IMR-90 (cell line): ENCODE measurements around the gene METTL24. TPM values are rescaled to one million over a fixed set of nuclear protein-coding genes. Genes with fewer than 3 reads are reported as not detected.

Experiments
- ATAC-seq: fragments of 200-7000 bp; cut with Tn5 transposase; 2 replicates; pipeline ENCODE4 v1.9.1; 2020; ENCODE audit warnings: low read depth, mild to moderate bottlenecking, moderate library complexity
- BruUV-seq: library from RNA; stranded (reverse); fragments of 400-500 nt; replicated peaks from 2 replicates; lab custom pipeline; 2021; lab: Mats Ljungman, UMichigan
- CTCF ChIA-PET: fragments of 300-600 bp; formaldehyde crosslinking; extraction: SDS; loops from one replicate; lab custom pipeline; 2021; ENCODE audit warnings: antibody characterized with exemption; lab: Yijun Ruan, JAX
- POLR2A ChIA-PET: fragments of 300-600 bp; sonication (Branson Sonifier 250); formaldehyde crosslinking; loops from one replicate; lab custom pipeline; 2022; ENCODE audit warnings: antibody characterized with exemption; ENCODE audit not compliant: unreplicated experiment; lab: Charles Lee
- DNase-seq: peaks from one replicate; pipeline ENCODE4 v3.0.0; 2013
- H2AFZ ChIP-seq: replicated peaks from 2 replicates; pipeline ENCODE3; 2013; ENCODE audit warnings: low read length, mild to moderate bottlenecking; ENCODE audit not compliant: poor library complexity
- H2AK5ac ChIP-seq: 2 replicates; pipeline ENCODE4 v1.6.1; 2013; ENCODE audit warnings: low read depth, low read length, inconsistent platforms
- H2AK9ac ChIP-seq: replicated peaks from 2 replicates; pipeline ENCODE3; 2013; ENCODE audit warnings: mild to moderate bottlenecking, low read depth, low read length, moderate library complexity; ENCODE audit not compliant: poor library complexity
- H2BK120ac ChIP-seq: 2 replicates; pipeline ENCODE4 v1.6.1; 2013; ENCODE audit warnings: low read depth, low read length, inconsistent platforms
- H2BK15ac ChIP-seq: 3 replicates; pipeline ENCODE4 v1.6.1; 2013; ENCODE audit warnings: low read depth, low read length, inconsistent platforms
- H2BK20ac ChIP-seq: 2 replicates; pipeline ENCODE4 v1.6.1; 2013; ENCODE audit warnings: low read depth, mild to moderate bottlenecking, inconsistent platforms, low read length, moderate library complexity
- H2BK5ac ChIP-seq: 2 replicates; pipeline ENCODE4 v1.6.1; 2013; ENCODE audit warnings: mild to moderate bottlenecking, low read depth, low read length, inconsistent platforms; ENCODE audit not compliant: poor library complexity, severe bottlenecking
- H3K14ac ChIP-seq: replicated peaks from 2 replicates; pipeline ENCODE4 v1.6.1; 2013; ENCODE audit warnings: low read depth, low read length, inconsistent platforms
- H3K18ac ChIP-seq: 2 replicates; pipeline ENCODE4 v1.6.1; 2013; ENCODE audit warnings: low read depth, low read length, control low read depth
- H3K23ac ChIP-seq: 2 replicates; pipeline ENCODE4 v1.6.1; 2013; ENCODE audit warnings: low read depth, low read length, inconsistent platforms
- H3K27ac ChIP-seq: 2 replicates; pipeline ENCODE4 v1.5.1; 2013; ENCODE audit warnings: mild to moderate bottlenecking, control low read depth, low read length; ENCODE audit not compliant: insufficient read depth
- H3K27me3 ChIP-seq: 2 replicates; pipeline ENCODE4 v1.6.1; 2013; ENCODE audit warnings: low read length; ENCODE audit not compliant: control insufficient read depth, insufficient read depth
- H3K36me3 ChIP-seq: 2 replicates; pipeline ENCODE4 v1.6.1; 2013; ENCODE audit warnings: low read length, mixed read lengths; ENCODE audit not compliant: control insufficient read depth, insufficient read depth
- H3K4ac ChIP-seq: 2 replicates; pipeline ENCODE4 v1.6.1; 2013; ENCODE audit warnings: low read depth, low read length, inconsistent platforms
- H3K4me1 ChIP-seq: 2 replicates; pipeline ENCODE4 v1.6.1; 2013; ENCODE audit warnings: low read length, mixed read lengths; ENCODE audit not compliant: control insufficient read depth, insufficient read depth
- H3K4me2 ChIP-seq: 2 replicates; pipeline ENCODE4 v1.6.1; 2013; ENCODE audit warnings: low read depth, mild to moderate bottlenecking, control low read depth, low read length, moderate library complexity
- H3K4me3 ChIP-seq: 2 replicates; pipeline ENCODE4 v1.5.1; 2013; ENCODE audit warnings: low read depth, mild to moderate bottlenecking, control low read depth, low read length, moderate library complexity; ENCODE audit not compliant: insufficient read depth
- H3K56ac ChIP-seq: 2 replicates; pipeline ENCODE4 v1.6.1; 2013; ENCODE audit warnings: low read length, inconsistent platforms; ENCODE audit not compliant: insufficient read depth; ENCODE audit errors: extremely low read depth
- H3K79me1 ChIP-seq, 2 experiments: 2 replicates each; pipeline ENCODE4 v1.6.1; 2013; ENCODE audit warnings: low read length in 2 of 2, inconsistent platforms in 1 of 2, low read depth in 1 of 2
- H3K9ac ChIP-seq: 2 replicates; pipeline ENCODE4 v1.6.1; 2013; ENCODE audit warnings: low read depth, low read length, control low read depth
- H3K9me1 ChIP-seq: 2 replicates; pipeline ENCODE4 v1.6.1; 2013; ENCODE audit warnings: low read length, inconsistent platforms; ENCODE audit not compliant: insufficient read depth
- H3K9me3 ChIP-seq: 2 replicates; pipeline ENCODE4 v1.6.1; 2013; ENCODE audit warnings: low read length; ENCODE audit not compliant: control insufficient read depth, insufficient read depth
- H4K20me1 ChIP-seq: 2 replicates; pipeline ENCODE4 v1.6.1; 2013; ENCODE audit warnings: low read length, inconsistent platforms; ENCODE audit not compliant: insufficient read depth
- H4K5ac ChIP-seq: 2 replicates; pipeline ENCODE4 v1.6.1; 2013; ENCODE audit warnings: mild to moderate bottlenecking, low read depth, low read length, control low read depth
- H4K8ac ChIP-seq, 2 experiments: 2 replicates each; pipeline ENCODE4 v1.6.1; 2013; ENCODE audit warnings: low read depth in 2 of 2, low read length in 2 of 2, control low read depth in 1 of 2, inconsistent platforms in 1 of 2
- H4K91ac ChIP-seq: 2 replicates; pipeline ENCODE4 v1.6.1; 2013; ENCODE audit warnings: low read depth, low read length, inconsistent platforms; ENCODE audit not compliant: insufficient read depth
- CEBPB ChIP-seq: IDR thresholded peaks from 2 replicates; pipeline ENCODE4 v1.6.1; 2012; ENCODE audit warnings: low read depth, low read length, improper control_type of control experiment
- CTCF ChIP-seq: conservative IDR thresholded peaks from 2 replicates; pipeline ENCODE4 v1.5.1; 2012; ENCODE audit warnings: mild to moderate bottlenecking, low read depth, low read length, improper control_type of control experiment
- ELK1 ChIP-seq: fragments of 150-350 bp; IDR thresholded peaks from 2 replicates; pipeline ENCODE4 v1.6.1; 2016; ENCODE audit warnings: low read depth, mild to moderate bottlenecking, low read length, moderate library complexity, borderline replicate concordance
- MAZ ChIP-seq: IDR thresholded peaks from 2 replicates; pipeline ENCODE4 v1.6.1; 2012; ENCODE audit warnings: low read depth, mild to moderate bottlenecking, low read length, improper control_type of control experiment, moderate library complexity, borderline replicate concordance
- MXI1 ChIP-seq: IDR thresholded peaks from 2 replicates; pipeline ENCODE4 v1.6.1; 2012; ENCODE audit warnings: low read depth, mild to moderate bottlenecking, low read length, moderate library complexity, borderline replicate concordance
- POLR2A ChIP-seq: IDR thresholded peaks from 2 replicates; pipeline ENCODE4 v1.6.1; 2012; ENCODE audit warnings: mild to moderate bottlenecking, low read depth, low read length
- RAD21 ChIP-seq: IDR thresholded peaks from 2 replicates; pipeline ENCODE4 v1.6.1; 2012; ENCODE audit warnings: low read length, improper control_type of control experiment
- RCOR1 ChIP-seq: IDR thresholded peaks from 2 replicates; pipeline ENCODE4 v1.6.1; 2012; ENCODE audit warnings: mild to moderate bottlenecking, low read length, improper control_type of control experiment; ENCODE audit not compliant: insufficient replicate concordance
- SMC3 ChIP-seq: fragments of 150-350 bp; IDR thresholded peaks from 2 replicates; pipeline ENCODE4 v1.6.1; 2016; ENCODE audit warnings: low read depth, mild to moderate bottlenecking, antibody characterized with exemption, low read length, moderate library complexity
- dilution Hi-C: fragments of 300-500 bp; cut with HindIII; formaldehyde crosslinking; loops from one replicate; pipeline ENCODE4 v1.14.3; 2018; ENCODE audit warnings: low sequenced_read_pairs; ENCODE audit not compliant: unreplicated experiment
- in situ Hi-C: fragments of 300-500 bp; cut with MboI; formaldehyde crosslinking; loops from 3 replicates; pipeline ENCODE4 v1.14.3; 2019; ENCODE audit warnings: low sequenced_read_pairs, inconsistent platforms, mixed read lengths
- intact Hi-C: fragments of 100-400 bp; cut with micrococcal nuclease; formaldehyde crosslinking; loops from 2 replicates; pipeline ENCODE4 v1.10.0; 2022
- polyA plus RNA-seq, 3 experiments: library from polyadenylated mRNA; depleted of rRNA; stranded (reverse); fragments of >200 nt; gene quantifications; 2 replicates each; pipeline ENCODE4 v1.2.3, GENCODE V29; 2012; ENCODE audit warnings: low replicate concordance in 1 of 3
- total RNA-seq: library from RNA; depleted of rRNA; stranded (reverse); fragments of >200 nt; gene quantifications from 2 replicates; pipeline ENCODE4 v1.2.3, GENCODE V29; 2012

METTL24 gene
- total and polyA plus RNA-seq, 2 of the 4 experiments (the other 2 are of a cell fraction) = not detected

GRCh38 chr6:110221738-110222137 is 136.4 kb downstream of the METTL24 start:
- Histone ChIP-seq H3K9me3 (no peaks in the 10 kb centered on the region), H4K91ac (peak overlapping the region; percentile 41), H4K8ac (no peak overlapping the region; a peak in 1 of 4 replicates), H3K27me3 (no peaks in the 10 kb centered on the region), H2BK20ac (no peak overlapping the region), H2BK120ac (no peak overlapping the region), H3K79me1 (no peaks in the 10 kb centered on the region; a peak in 1 of 4 replicates), H3K14ac (0 out of 2 replicates have a peak overlapping the region, but pooled peaks have one; percentile 15), H2BK15ac (no peak overlapping the region), H2BK5ac (peak overlapping the region; percentile 56), H3K4me1 (peaks cover 5% of the 10 kb centered on the region), H3K18ac (peak overlapping the region; percentile 38; the same call in 1 of the 2 replicates), H2AK9ac (no peak overlapping the region), H3K56ac (no peak overlapping the region), H2AK5ac (no peak overlapping the region), H4K5ac (peak overlapping the region; percentile 64; the same call in 1 of the 2 replicates), H3K4ac (peak overlapping the region; percentile 82), H4K20me1 (no peaks in the 10 kb centered on the region), H3K9ac (0 out of 2 replicates have a peak overlapping the region, but pooled peaks have one; percentile 23), H2AFZ (no peak overlapping the region), H3K27ac (peak overlapping the region; percentile 78), H3K23ac (0 out of 2 replicates have a peak overlapping the region, but pooled peaks have one; percentile 50), H3K36me3 (peaks cover 13% of the 10 kb centered on the region), H3K4me2 (no peak overlapping the region), H3K9me1 (peaks cover 2% of the 10 kb centered on the region; the same call in 1 of the 2 replicates), H3K4me3 (no peak overlapping the region)
- intact Hi-C loops = loop anchor here (5.0 kb wide), 1 partner anchor 106 kb away; no protein-coding TSS in a partner anchor
- in situ Hi-C loops = no loop called here
- ChIA-PET POLR2A (no interaction called here), CTCF (interaction anchor here (0.6 to 0.9 kb wide), 2 partner anchors 17 to 86 kb away, joined by 3 to 4 read pairs; no protein-coding TSS in a partner anchor)
- TF ChIP-seq POLR2A (no peak), RCOR1 (no peak), RAD21 (no peak), SMC3 (no peak), CTCF (no peak), MAZ (no peak), MXI1 (no peak), ELK1 (no peak), CEBPB (no peak)
- ATAC-seq (peak; percentile 60), DNase-seq (peak; percentile 7)
- dilution Hi-C loops = no loop called here
- no TSS peak for BruUV-seq
